ENCODE data around the gene LAMA2.

- TF ChIP-seq CTCF (conservative IDR thresholded peaks at IDR 0.05 in 1 of 2, IDR thresholded peaks at IDR 0.05 in 1 of 2; ENCODE audit: extremely low read depth in 1 of 2, insufficient read depth in 1 of 2, low read depth in 1 of 2, low read length in 2 of 2) (no peak), EZH2 (IDR thresholded peaks at IDR 0.05; ENCODE audit: borderline replicate concordance, low read length) (no peak)
These were observed 71.5 kb downstream of the LAMA2 start for GRCh38 chr6:128954308-128955043.
